ENCODE data around the gene FIGN.

GRCh38 chr2:163675388-163675787, 60.4 kb downstream of the FIGN start:
- TF ChIP-seq BCLAF1 (IDR thresholded peaks at IDR 0.05; ENCODE audit: borderline replicate concordance in 1 of 2, control insufficient read depth in 1 of 2, low read depth in 2 of 2, low read length in 1 of 2), result no peak
- no peak for TF ChIP-seq BHLHE40 (IDR thresholded peaks at IDR 0.05; ENCODE audit: low read length)
- TF ChIP-seq NCOR1 (IDR thresholded peaks at IDR 0.05), result no peak
- TF ChIP-seq ZNF121 (CRISPR knock-in tag; conservative IDR thresholded peaks at IDR 0.05), result no peak
- no peak for TF ChIP-seq EP300 (IDR thresholded peaks at IDR 0.05; ENCODE audit: low read length)
- TF ChIP-seq TRIM28 (IDR thresholded peaks at IDR 0.05), result no peak
- no peak for TF ChIP-seq ZNF143 (CRISPR knock-in tag; IDR thresholded peaks at IDR 0.05)

Data from K562 (cell line).